Activated naive CD8-positive, alpha-beta T cell treated with anti-CD3 and anti-CD28 coated beads for 36 hours (primary cell): Measurements from ENCODE around the gene FGFR2. TPM values are rescaled to one million over a fixed set of nuclear protein-coding genes. Genes with fewer than 3 reads are reported as not detected.

Source experiments
- DNase-seq: peaks from one replicate; pipeline ENCODE4 v3.0.0; 2021
- H3K27ac Mint-ChIP-seq: one replicate; pipeline ENCODE4 v1.8.0; 2022; ENCODE audit warnings: mild to moderate bottlenecking, moderate library complexity, mixed read lengths
- H3K27me3 Mint-ChIP-seq: one replicate; pipeline ENCODE4 v1.8.0; 2022; ENCODE audit warnings: mild to moderate bottlenecking, mixed read lengths
- H3K36me3 Mint-ChIP-seq: one replicate; pipeline ENCODE4 v1.8.0; 2021; ENCODE audit warnings: mild to moderate bottlenecking, mixed read lengths
- H3K4me1 Mint-ChIP-seq: one replicate; pipeline ENCODE4 v1.8.0; 2021; ENCODE audit warnings: mixed read lengths
- H3K4me3 Mint-ChIP-seq: one replicate; pipeline ENCODE4 v1.8.0; 2022; ENCODE audit warnings: mild to moderate bottlenecking, moderate library complexity, mixed read lengths
- H3K9me3 Mint-ChIP-seq: one replicate; pipeline ENCODE4 v1.8.0; 2022; ENCODE audit warnings: mixed read lengths
- total RNA-seq, 2 experiments: library from RNA; stranded (reverse); gene quantifications; one replicate each; pipeline ENCODE4 v1.2.3, GENCODE V29; 2021

Gene FGFR2
- total RNA-seq, 2 experiments from 2014 or later = not detected

- H3K27ac Mint-ChIP-seq = no peak overlapping the region
- H3K4me1 Mint-ChIP-seq = no peaks in the 10 kb centered on the region
- H3K9me3 Mint-ChIP-seq = no peaks in the 10 kb centered on the region
- no peaks in the 10 kb centered on the region for H3K36me3 Mint-ChIP-seq
- no peak for DNase-seq
- H3K27me3 Mint-ChIP-seq = no peaks in the 10 kb centered on the region
- H3K4me3 Mint-ChIP-seq = no peak overlapping the region
Measured at GRCh38 chr10:121580276-121581116, 17.7 kb downstream of the FGFR2 start.

GRCh38 chr10:121579656-121580055 lies 18.6 kb downstream of the FGFR2 start:
- no peak overlapping the region for H3K27ac Mint-ChIP-seq
- H3K4me3 Mint-ChIP-seq = no peak overlapping the region
- no peaks in the 10 kb centered on the region for H3K4me1 Mint-ChIP-seq
- DNase-seq = no peak
- H3K9me3 Mint-ChIP-seq = no peaks in the 10 kb centered on the region
- H3K27me3 Mint-ChIP-seq = peaks cover 3% of the 10 kb centered on the region
- H3K36me3 Mint-ChIP-seq = no peaks in the 10 kb centered on the region

DNA sequence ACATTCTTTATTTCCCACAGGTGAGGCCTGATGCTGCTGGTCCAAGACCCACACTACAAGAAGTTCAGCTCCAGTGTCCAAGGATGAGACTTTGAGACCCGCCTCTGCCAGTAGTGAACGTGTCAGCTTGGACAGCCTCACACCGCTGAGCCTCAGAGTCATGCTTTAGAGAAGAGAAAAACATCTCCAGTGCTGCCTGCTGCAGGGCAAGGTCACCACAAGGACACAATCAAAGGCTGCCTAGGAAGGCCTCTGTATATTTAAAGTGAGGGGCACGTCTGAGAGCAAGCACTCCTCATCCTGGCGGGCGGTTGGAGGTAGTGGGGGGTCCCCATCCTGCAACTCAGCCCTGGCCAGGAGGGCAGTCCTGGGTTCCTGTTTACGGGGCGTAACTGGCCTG lies 19.3 kb downstream of the FGFR2 start:
- no peaks in the 10 kb centered on the region for H3K4me1 Mint-ChIP-seq
- peaks cover 3% of the 10 kb centered on the region for H3K27me3 Mint-ChIP-seq
- H3K36me3 Mint-ChIP-seq = no peaks in the 10 kb centered on the region
- H3K27ac Mint-ChIP-seq = no peak overlapping the region
- no peaks in the 10 kb centered on the region for H3K9me3 Mint-ChIP-seq
- H3K4me3 Mint-ChIP-seq = no peak overlapping the region
- DNase-seq = no peak

- H3K4me1 Mint-ChIP-seq = no peaks in the 10 kb centered on the region
- peaks cover 5% of the 10 kb centered on the region for H3K27me3 Mint-ChIP-seq
- no peaks in the 10 kb centered on the region for H3K9me3 Mint-ChIP-seq
- H3K27ac Mint-ChIP-seq = no peak overlapping the region
- H3K4me3 Mint-ChIP-seq = no peak overlapping the region
- DNase-seq = no peak
- no peaks in the 10 kb centered on the region for H3K36me3 Mint-ChIP-seq
Measured at GRCh38 chr10:121578298-121578697, 19.9 kb downstream of the FGFR2 start.

DNA sequence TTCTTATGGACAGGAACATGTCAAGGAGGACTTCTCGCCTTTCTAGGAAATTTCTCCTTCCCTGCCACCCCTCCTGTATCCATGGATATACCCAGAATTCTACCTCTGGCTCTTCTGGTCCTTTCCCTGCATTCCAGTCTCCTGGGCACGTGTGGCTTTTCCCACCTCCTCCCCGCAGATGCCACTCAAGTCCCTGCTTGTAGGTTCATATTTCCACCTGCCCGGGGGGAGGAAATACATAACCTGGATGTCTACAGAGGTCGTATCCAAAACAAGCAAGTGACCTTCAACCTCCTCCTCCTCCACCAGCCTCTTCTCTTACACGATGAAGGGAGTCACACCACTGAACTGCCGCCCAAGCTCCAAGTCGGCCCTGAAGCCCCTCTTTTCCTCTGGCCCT lies 20.7 kb downstream of the FGFR2 start:
- Mint-ChIP-seq H3K27me3 (peaks cover 7% of the 10 kb centered on the region), H3K4me1 (no peaks in the 10 kb centered on the region), H3K36me3 (no peaks in the 10 kb centered on the region), H3K4me3 (no peak overlapping the region), H3K27ac (no peak overlapping the region), H3K9me3 (no peaks in the 10 kb centered on the region)
- DNase-seq = no peak

- H3K9me3 Mint-ChIP-seq = no peaks in the 10 kb centered on the region
- no peaks in the 10 kb centered on the region for H3K36me3 Mint-ChIP-seq
- peaks cover 7% of the 10 kb centered on the region for H3K27me3 Mint-ChIP-seq
- H3K4me3 Mint-ChIP-seq = no peak overlapping the region
- DNase-seq = no peak
- no peak overlapping the region for H3K27ac Mint-ChIP-seq
- no peaks in the 10 kb centered on the region for H3K4me1 Mint-ChIP-seq
Measured at GRCh38 chr10:121576139-121576538, 22.1 kb downstream of the FGFR2 start.

DNA sequence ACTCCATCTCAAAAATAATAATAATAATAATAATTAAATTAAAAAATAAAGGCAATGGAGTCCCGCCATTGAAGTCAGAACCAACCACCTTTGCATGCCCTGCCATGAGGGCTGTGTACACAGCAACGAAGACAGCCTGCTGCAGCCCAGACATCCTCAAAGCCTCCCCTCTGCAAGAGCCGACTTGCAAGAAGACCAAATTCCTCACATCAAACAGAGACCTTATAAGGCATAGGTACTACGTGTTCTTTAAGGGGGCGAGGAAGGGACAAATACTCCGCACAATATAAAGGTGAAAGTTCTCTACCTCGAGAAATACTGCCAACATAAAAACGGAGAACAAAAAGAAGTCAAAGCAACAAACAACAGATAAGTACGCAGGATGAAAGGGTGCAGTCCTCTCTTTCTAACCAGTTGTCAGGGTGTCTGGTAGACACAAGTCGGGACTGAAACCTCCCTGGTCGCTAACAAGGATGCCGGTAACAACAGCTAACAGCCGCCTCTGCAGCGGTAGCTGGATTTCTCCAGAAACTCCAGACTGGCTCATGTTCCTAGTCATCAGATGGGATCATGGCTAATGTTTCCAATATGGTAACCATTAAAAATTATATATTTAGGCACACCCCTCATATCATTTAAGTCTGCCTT lies 23.6 kb downstream of the FGFR2 start:
- H3K4me1 Mint-ChIP-seq = no peaks in the 10 kb centered on the region
- no peak for DNase-seq
- no peak overlapping the region for H3K4me3 Mint-ChIP-seq
- no peaks in the 10 kb centered on the region for H3K36me3 Mint-ChIP-seq
- peaks cover 7% of the 10 kb centered on the region for H3K27me3 Mint-ChIP-seq
- H3K9me3 Mint-ChIP-seq = no peaks in the 10 kb centered on the region
- H3K27ac Mint-ChIP-seq = no peak overlapping the region

- no peaks in the 10 kb centered on the region for H3K9me3 Mint-ChIP-seq
- H3K4me3 Mint-ChIP-seq = no peak overlapping the region
- no peaks in the 10 kb centered on the region for H3K4me1 Mint-ChIP-seq
- no peak for DNase-seq
- no peak overlapping the region for H3K27ac Mint-ChIP-seq
- H3K27me3 Mint-ChIP-seq = peaks cover 7% of the 10 kb centered on the region
- H3K36me3 Mint-ChIP-seq = no peaks in the 10 kb centered on the region
Measured at GRCh38 chr10:121573538-121573941, 24.7 kb downstream of the FGFR2 start.

DNA sequence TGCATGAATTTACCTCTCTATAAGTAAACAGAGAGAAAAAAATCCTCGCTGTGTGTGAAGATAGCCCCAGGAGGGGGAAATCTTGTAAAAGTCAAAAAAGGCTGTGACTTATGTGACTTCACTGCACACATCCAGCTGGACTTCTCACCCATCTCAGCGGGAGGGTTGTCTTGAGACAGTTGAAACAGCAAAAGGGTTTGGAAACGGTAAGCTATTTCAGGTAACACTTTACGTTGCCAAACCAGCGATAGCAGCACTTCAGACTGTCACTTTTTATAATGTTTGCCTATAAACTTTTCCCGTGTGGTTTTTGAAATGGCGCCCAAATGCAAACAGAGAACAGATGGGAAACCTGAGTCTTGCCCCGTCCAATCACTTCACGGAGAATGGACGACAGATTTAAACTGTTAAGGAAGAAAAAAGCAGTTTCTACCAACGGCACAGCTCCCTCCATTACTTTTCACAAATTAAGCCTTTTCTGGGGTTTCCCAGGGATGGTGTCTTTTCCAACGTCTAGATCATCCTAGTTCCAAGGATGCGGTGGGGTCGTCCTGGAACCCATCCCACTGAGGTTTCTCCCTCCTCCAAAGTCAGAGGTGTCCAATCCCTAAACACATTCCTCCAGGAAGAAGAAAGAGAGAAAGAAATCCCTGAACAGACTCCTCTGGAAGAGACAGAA lies 25.2 kb downstream of the FGFR2 start:
- Mint-ChIP-seq H3K27me3 (peaks cover 7% of the 10 kb centered on the region), H3K4me1 (no peaks in the 10 kb centered on the region), H3K27ac (no peak overlapping the region), H3K4me3 (no peak overlapping the region), H3K36me3 (no peaks in the 10 kb centered on the region), H3K9me3 (no peaks in the 10 kb centered on the region)
- DNase-seq = no peak

DNA sequence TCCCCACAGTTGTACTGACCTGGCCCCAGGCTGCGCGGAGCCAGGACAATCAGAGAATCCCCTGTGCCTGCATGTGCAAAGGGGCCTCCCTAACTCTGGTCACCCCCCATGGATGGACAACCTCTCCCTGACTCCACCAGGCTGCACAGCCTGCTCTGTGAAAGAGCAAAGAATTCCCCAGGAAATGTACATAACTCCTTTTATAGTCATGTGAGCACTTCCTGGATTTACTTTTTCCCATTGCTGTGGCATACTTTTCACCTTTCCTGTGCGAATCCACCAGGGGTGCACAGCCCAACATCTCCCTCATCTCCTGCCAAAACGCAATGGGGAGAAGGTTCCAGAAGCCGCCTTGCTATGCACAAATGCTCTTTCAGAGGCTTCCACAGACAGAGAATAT lies 27.9 kb downstream of the FGFR2 start:
- Mint-ChIP-seq H3K9me3 (no peaks in the 10 kb centered on the region), H3K27me3 (peaks cover 6% of the 10 kb centered on the region), H3K4me3 (no peak overlapping the region), H3K4me1 (no peaks in the 10 kb centered on the region), H3K27ac (no peak overlapping the region), H3K36me3 (no peaks in the 10 kb centered on the region)
- DNase-seq = no peak

DNA sequence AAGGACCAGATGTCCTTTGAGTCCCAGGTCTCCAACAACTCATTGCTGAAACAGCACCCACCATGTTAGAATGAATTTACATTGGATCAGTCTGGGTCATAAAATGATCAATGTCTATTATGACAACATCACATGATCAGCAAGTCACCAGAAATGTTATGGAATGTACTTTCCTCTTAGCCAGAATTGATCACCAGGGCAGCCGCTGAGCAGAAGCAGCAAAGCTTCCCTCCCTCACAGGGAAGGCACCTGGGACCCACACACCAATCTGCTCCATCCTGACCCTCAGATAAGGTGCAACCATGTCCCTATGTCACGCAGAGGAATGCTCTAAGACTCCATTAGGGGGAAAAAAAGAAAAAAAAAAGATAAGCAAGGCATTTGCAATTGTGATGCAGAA lies 30.0 kb downstream of the FGFR2 start:
- Mint-ChIP-seq H3K27ac (no peak overlapping the region), H3K27me3 (peaks cover 1% of the 10 kb centered on the region), H3K4me3 (no peak overlapping the region), H3K9me3 (no peaks in the 10 kb centered on the region), H3K4me1 (no peaks in the 10 kb centered on the region), H3K36me3 (no peaks in the 10 kb centered on the region)
- DNase-seq = no peak

GRCh38 chr10:121567569-121567968 lies 30.7 kb downstream of the FGFR2 start:
- no peaks in the 10 kb centered on the region for H3K27me3 Mint-ChIP-seq
- no peak for DNase-seq
- no peaks in the 10 kb centered on the region for H3K9me3 Mint-ChIP-seq
- H3K27ac Mint-ChIP-seq = no peak overlapping the region
- no peaks in the 10 kb centered on the region for H3K36me3 Mint-ChIP-seq
- H3K4me3 Mint-ChIP-seq = no peak overlapping the region
- H3K4me1 Mint-ChIP-seq = no peaks in the 10 kb centered on the region

DNA sequence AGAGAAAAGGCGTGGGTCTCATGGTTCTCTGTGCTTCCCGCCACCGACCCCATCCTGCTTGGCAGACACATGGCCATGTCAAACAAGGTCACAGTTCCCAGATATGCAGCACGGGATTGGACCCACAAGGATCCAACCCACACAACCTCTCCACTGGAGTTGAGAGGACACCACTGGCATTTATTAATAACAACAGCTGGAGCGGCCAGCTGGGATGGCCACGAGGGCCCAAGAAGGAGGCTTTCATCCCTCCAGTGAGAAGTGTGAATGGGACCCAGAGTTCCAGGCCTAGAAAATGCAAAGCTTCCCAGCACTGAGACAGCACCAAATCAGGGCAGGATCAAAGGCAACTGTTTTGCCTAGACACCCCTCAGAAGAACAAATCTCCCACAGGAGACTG lies 31.5 kb downstream of the FGFR2 start:
- Mint-ChIP-seq H3K4me1 (no peaks in the 10 kb centered on the region), H3K4me3 (no peak overlapping the region), H3K9me3 (peaks cover under 1% of the 10 kb centered on the region), H3K27me3 (no peaks in the 10 kb centered on the region), H3K36me3 (no peaks in the 10 kb centered on the region), H3K27ac (no peak overlapping the region)
- no peak for DNase-seq

- Mint-ChIP-seq H3K36me3 (no peaks in the 10 kb centered on the region), H3K4me1 (peaks cover 2% of the 10 kb centered on the region), H3K9me3 (peaks cover 2% of the 10 kb centered on the region), H3K27ac (no peak overlapping the region), H3K4me3 (no peak overlapping the region), H3K27me3 (peaks cover 6% of the 10 kb centered on the region)
- no peak for DNase-seq
Measured at GRCh38 chr10:121559326-121560026, 38.8 kb downstream of the FGFR2 start.

GRCh38 chr10:121558238-121558637 lies 40.0 kb downstream of the FGFR2 start:
- peaks cover 2% of the 10 kb centered on the region for H3K4me1 Mint-ChIP-seq
- no peak overlapping the region for H3K27ac Mint-ChIP-seq
- H3K9me3 Mint-ChIP-seq = peaks cover 2% of the 10 kb centered on the region
- no peaks in the 10 kb centered on the region for H3K36me3 Mint-ChIP-seq
- DNase-seq = no peak
- peaks cover 6% of the 10 kb centered on the region for H3K27me3 Mint-ChIP-seq
- H3K4me3 Mint-ChIP-seq = no peak overlapping the region
